ENCODE results near the gene ABLIM3.
"Not testable (repeated sequence)": the region's sequence is repeated elsewhere in the genome, so short reads cannot be mapped to it uniquely, and the experiment has no call there.

The ABLIM3 gene

DNA sequence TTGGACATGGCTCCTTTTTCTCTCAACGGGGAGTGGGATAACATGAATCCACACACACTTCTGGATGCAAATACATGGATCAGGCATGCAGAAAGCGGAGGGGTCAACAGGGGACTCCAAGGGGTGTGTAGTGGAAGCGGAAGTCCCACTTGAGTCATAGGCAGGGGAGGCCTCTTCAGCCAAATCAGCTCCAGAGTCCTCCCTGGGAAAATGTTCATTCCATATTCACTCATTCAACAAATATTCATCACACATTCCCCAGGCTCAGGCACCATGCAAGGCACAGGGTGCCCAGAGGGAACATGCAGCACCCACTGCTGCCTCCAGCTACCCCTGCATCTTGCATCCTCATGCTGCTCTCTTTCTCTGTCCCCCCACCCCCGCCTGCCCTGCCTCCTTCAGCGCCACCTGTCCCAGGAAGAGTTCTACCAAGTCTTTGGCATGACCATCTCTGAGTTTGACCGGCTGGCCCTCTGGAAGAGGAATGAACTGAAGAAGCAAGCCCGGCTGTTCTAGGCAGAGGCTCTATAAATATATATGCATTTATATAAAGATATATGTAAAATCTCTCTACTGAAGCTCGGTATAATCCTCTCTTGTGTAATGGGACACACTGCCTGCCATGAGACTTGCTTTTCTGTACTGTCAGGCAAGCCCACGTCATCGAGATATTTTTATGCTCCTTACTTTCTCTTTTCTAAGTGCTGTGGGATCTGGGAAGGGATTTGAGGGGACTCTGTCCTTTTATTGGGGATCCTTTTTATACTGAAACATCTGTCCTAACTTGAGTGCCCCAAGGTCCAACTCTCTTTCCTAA, 116.8 kb downstream of the ABLIM3 start:
- DNase-seq (ENCODE audit: low spot score): no peak

DNA sequence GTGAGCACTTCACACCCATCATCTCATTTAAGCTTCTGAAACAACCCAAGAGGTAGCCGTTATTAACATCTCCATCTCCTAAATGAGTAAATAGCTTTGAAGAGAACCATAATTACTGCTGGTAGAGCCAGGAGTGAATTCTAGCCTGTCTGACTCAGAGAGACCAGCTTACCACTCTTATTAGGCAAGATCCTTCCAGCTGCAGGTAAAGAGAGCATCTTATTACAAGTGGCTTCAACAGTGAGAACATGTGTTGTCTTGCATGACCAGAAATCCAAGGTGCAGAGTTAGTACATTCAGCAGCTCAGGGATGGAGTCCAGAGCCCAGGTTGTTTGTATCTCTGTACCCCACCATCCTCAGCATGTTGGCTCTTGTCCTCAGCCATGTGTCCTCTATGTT, 119.5 kb downstream of the ABLIM3 start:
- no peak for DNase-seq (ENCODE audit: low spot score)

DNA sequence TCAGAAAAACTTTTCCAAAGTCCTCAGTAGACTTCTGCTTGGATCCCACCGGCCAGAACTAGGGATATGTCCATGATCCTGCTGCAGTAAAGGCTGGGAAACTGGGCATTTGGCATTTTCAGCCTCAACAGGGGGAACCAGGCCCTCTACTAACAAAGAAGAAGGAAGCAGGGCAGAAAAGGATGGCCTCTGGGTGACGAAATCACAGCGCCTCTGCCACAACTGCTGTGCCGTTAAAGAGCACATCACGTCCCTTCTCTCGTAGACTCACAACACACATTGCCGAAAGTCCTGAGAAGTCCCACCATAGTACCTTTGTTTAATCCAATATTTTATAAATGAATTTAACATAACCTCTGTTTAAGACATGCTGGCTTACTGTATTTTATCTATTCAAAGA, 120.0 kb downstream of the ABLIM3 start:
- no peak for DNase-seq (ENCODE audit: low spot score)

- DNase-seq (ENCODE audit: low spot score): no peak
Measured at GRCh38 chr5:149262315-149262714, 121.0 kb downstream of the ABLIM3 start.

GRCh38 chr5:149264439-149265067, 123.3 kb downstream of the ABLIM3 start:
- DNase-seq (ENCODE audit: low spot score): no peak

- DNase-seq (ENCODE audit: low spot score): no peak
Measured at GRCh38 chr5:149265068-149265465, 123.8 kb downstream of the ABLIM3 start.

DNA sequence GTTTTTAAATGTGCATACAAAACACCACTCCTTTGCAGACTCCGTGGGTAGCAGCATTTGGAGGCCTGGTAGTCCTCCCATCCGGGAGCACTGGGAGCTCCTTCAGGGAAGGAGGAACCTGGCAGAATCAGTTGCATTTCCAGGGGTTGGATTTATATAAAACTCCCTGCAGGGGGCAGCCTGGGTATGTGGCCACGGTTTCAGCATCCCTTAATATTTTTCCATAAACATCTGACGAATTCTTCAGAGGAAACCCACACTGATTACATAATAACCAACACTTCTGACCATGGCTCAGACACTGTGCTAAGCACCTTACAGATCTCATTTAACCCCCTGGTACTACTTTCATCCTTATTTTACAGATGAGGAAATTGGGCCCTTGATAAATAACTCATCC, 124.3 kb downstream of the ABLIM3 start:
- DNase-seq (ENCODE audit: low spot score): no peak

- DNase-seq (ENCODE audit: low spot score): no peak
Measured at GRCh38 chr5:149267241-149267973, 126.1 kb downstream of the ABLIM3 start.

GRCh38 chr5:149268928-149269557, 127.8 kb downstream of the ABLIM3 start:
- peak; percentile 82 for DNase-seq (ENCODE audit: low spot score)

DNA sequence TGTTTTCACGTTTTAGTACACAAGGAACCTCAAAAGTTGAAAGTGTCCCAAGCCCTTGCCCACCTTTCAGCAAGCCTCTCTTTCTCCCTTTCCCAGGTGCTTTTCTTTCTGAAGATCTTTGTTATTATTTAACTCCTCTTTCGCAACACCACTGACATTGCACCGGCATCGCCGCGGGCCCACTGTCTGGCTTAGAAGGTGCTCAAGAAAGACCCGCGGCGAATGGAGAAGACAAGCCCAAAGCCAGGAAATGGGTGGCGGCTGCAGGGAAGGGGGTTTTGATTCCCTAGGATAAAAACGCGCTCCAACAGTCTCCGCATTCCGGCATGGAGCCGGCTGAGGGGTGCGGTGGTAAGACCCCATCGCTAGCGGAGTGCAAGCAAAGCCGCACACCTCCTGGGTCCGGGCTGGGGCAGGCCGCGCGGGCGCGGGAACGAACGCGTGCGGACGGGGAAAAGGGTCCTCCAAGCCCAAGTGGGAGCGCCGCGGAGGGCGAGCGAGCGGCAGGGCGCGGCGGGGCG, 130.0 kb downstream of the ABLIM3 start:
- DNase-seq (ENCODE audit: low spot score): peak; percentile 38

DNA sequence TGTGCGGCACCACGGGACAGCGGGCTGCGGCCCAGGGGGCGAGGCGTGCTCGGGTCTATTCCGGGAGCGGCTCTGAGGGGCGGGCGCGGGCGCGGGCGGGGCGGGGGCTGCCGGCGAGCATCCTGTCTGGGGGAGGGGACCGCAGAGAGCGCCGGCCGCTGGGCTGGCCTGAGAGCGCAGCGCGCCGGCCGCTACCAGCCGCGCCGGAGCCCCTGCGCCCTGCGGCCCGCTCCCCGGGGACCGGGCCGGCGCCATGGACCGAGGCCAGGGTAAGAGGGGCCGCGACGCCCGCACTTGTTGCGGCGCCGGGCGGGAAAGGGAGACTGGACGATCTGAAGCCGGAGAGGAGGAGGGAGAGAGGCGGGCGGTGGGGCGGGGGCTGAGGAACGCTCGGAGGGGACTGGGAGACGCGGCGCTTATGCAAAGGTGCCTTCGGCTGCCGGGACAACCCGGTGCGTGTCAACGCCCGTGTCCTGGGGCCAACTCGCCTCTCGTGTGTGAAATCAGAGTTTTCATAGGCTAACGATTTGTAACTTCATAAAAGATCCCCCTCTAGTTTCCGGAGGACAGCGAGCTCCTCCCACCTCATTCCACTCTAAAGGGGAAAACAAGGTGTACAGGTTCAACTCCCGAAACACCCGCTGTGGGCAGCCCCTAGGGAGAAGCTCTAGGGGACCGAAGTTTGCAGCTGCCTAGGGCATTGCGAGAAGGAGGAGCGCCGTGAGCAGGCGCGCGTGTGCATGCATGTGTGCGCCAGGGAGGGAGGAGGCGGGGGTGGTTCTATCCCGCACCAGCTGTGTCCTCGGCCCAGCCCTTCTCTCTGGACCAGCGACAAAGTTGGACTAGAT, 130.6 kb downstream of the ABLIM3 start, which contains the start of gene AFAP1L1:
Gene AFAP1L1, plus strand, starts transcription at position 144 of the 848 bp plus-strand sequence. Its CDS starts 110 bp downstream, at position 254.
- DNase-seq (ENCODE audit: low spot score): peak; percentile 70

- DNase-seq (ENCODE audit: low spot score): not testable (repeated sequence)
Measured at GRCh38 chr5:149272781-149273180, 131.5 kb downstream of the ABLIM3 start.

DNA sequence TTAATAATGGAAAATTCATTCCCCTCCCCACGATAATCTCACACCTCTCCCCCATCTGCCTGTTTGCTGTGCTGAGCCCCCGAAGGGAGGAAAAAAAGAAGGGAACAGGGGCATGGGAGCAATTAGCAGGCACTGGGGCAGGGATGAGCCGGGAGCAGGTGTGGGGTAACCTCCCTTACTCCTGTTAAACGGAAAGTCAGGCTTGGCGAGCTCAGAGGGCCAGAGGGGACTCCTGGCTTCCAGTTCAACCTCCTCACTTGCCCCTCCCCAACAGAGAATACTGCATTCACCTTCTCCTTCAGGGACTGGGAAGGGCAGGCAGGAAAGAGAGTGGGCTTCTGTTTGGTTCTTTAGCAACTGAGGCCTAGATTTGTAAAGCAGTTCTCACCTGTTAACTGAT, 131.9 kb downstream of the ABLIM3 start:
- DNase-seq (ENCODE audit: low spot score): no peak

GRCh38 chr5:149273950-149274349, 132.7 kb downstream of the ABLIM3 start:
- no peak for DNase-seq (ENCODE audit: low spot score)

- no peak for DNase-seq (ENCODE audit: low spot score)
Measured at GRCh38 chr5:149274939-149275338, 133.6 kb downstream of the ABLIM3 start.

DNA sequence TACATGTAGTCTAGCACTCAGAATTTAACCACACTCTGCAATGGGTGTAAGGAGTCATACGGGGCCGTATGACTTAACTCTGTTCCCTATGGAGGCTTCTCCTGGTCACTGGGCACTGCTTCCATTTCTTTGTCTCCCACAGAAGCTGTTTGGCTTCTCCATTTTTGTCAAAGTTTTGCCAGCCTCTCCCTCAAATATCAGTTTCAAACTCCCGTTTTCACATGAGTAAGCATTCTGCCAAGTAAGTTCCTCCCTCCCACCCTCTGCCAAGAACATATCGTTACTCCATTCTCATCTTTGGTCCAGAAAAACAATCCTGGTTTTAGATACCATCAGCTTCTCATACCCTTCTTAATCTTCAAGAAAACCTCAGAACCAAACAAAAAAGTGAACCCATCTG, 136.5 kb downstream of the ABLIM3 start:
- no peak for DNase-seq (ENCODE audit: low spot score)

DNA sequence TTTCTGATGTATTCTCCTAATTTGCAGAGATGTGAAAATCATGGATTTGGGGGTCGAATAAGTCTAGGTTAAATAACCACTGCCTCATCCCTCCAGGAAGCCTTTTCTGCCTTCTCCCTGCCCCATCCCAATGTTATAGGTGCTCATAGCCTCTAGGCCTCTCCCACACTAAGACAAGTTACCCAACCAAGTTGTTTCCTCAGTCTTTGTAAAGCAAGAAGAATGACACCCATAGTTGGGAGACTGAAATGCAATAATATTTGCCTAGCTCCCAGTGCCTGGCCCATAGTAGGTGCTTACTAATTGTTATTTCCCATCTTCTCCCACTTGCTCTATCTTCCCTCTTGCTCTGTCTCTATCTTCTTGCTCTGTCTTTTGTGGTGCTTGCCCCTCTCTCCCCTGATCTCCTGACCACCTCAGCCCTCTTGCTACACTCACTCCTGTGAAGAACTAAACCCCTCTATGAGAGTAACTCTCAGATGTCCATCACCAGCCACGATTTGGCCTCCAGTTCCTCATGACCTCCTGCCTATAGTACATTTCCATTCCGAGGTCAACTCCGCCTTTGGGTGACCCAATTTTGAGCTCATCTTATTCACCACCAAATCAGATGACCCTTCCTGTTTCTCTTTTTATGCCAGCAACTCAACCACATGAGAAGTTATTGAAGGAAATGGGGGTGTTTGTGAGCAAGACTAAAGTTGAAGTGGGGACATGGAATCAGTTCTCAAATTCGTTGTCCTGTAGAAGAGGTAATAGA, 137.3 kb downstream of the ABLIM3 start:
- no peak for DNase-seq (ENCODE audit: low spot score)

GRCh38 chr5:149279661-149280060, 138.4 kb downstream of the ABLIM3 start:
- no peak for DNase-seq (ENCODE audit: low spot score)

DNA sequence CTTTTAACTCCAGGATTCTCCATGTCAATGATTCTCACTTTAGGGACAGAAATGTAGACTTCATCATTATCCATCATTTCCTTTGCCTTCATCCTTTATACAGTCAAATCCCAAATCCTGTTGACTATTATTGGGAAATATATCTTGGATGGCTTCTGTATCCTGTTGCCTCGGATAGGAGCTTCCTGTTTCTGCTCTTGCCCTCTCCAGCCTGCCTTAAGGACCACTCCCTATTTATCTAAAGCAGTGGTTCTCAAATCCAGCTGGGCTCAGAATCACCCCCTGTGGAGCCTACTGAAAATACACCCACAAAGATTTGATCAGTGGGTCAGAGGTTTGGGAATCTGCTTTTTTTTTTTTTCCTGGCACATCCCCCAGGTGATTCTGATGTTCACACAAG, 138.8 kb downstream of the ABLIM3 start:
- no peak for DNase-seq (ENCODE audit: low spot score)

DNA sequence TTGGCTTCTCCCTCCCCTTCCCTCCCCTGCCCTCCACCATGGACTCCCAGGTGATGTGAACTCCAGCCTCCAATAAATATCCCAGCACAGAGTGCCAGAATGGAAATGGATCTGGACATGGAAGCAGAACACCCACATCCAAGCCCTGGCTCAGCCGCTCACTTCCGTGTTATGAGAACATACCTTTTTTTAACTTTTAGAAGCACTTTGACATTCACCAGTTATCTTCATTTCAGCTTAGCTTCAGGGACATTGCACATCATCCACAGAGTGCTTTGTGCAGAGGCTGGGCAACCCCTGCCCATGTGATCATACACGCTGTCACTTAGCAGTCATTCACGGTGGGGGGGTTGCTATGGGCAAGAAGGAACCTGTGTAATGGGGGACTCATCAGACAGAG, 139.5 kb downstream of the ABLIM3 start:
- no peak for DNase-seq (ENCODE audit: low spot score)
